ENCODE measurements around the gene TBK1.

GRCh38 chr12:64428956-64429355 lies 23.0 kb upstream of the TBK1 start:
- TF ChIP-seq TCF4 (CRISPR knock-in tag; IDR thresholded peaks at IDR 0.05; ENCODE audit: borderline replicate concordance) (no peak), TSHZ2 (CRISPR knock-in tag; IDR thresholded peaks at IDR 0.05) (no peak), RARB (CRISPR knock-in tag; IDR thresholded peaks at IDR 0.05) (no peak), ZC3H10 (CRISPR knock-in tag; IDR thresholded peaks at IDR 0.05) (no peak), ZNF8 (CRISPR knock-in tag; IDR thresholded peaks at IDR 0.05) (no peak)
